ENCODE data around the gene PACS1.

The PACS1 gene

GRCh38 chr11:66133216-66133775 is 63.2 kb downstream of the PACS1 start:
- no peak for DNase-seq (ENCODE audit: low read depth in 2 of 3, low spot score in 2 of 3)

GRCh38 chr11:66136752-66137123 is 66.7 kb downstream of the PACS1 start:
- no peak for DNase-seq (ENCODE audit: low read depth in 2 of 3, low spot score in 2 of 3)

- DNase-seq (ENCODE audit: low read depth in 2 of 3, low spot score in 2 of 3): no peak
These were observed 69.8 kb downstream of the PACS1 start for GRCh38 chr11:66139817-66140404.

- no peak for DNase-seq (ENCODE audit: low read depth in 2 of 3, low spot score in 2 of 3)
These were observed 72.5 kb downstream of the PACS1 start for GRCh38 chr11:66142370-66143263.

GRCh38 chr11:66143264-66143566 is 73.1 kb downstream of the PACS1 start:
- DNase-seq (ENCODE audit: low read depth in 2 of 3, low spot score in 2 of 3): no peak

GRCh38 chr11:66143996-66144678 is 74.1 kb downstream of the PACS1 start:
- no peak for DNase-seq (ENCODE audit: low read depth in 2 of 3, low spot score in 2 of 3)

GRCh38 chr11:66146074-66146473 is 76.0 kb downstream of the PACS1 start:
- DNase-seq (ENCODE audit: low read depth in 2 of 3, low spot score in 2 of 3): no peak

- DNase-seq (ENCODE audit: low read depth in 2 of 3, low spot score in 2 of 3): no peak
These were observed 76.9 kb downstream of the PACS1 start for GRCh38 chr11:66146940-66147339.

- no peak for DNase-seq (ENCODE audit: low read depth in 2 of 3, low spot score in 2 of 3)
These were observed 80.1 kb downstream of the PACS1 start for GRCh38 chr11:66150140-66150539.

- DNase-seq (ENCODE audit: low read depth in 2 of 3, low spot score in 2 of 3): no peak
These were observed 80.7 kb downstream of the PACS1 start for GRCh38 chr11:66150725-66151124.

- DNase-seq (ENCODE audit: low read depth in 2 of 3, low spot score in 2 of 3): no peak
These were observed 81.2 kb downstream of the PACS1 start for GRCh38 chr11:66151273-66151672.

- no peak for DNase-seq (ENCODE audit: low read depth in 2 of 3, low spot score in 2 of 3)
These were observed 84.0 kb downstream of the PACS1 start for GRCh38 chr11:66154109-66154508.

GRCh38 chr11:66155387-66156073 is 85.5 kb downstream of the PACS1 start:
- DNase-seq (ENCODE audit: low read depth in 2 of 3, low spot score in 2 of 3): no peak

- no peak for DNase-seq (ENCODE audit: low read depth in 2 of 3, low spot score in 2 of 3)
These were observed 87.3 kb downstream of the PACS1 start for GRCh38 chr11:66157182-66157864.

- no peak for DNase-seq (ENCODE audit: low read depth in 2 of 3, low spot score in 2 of 3)
These were observed 88.1 kb downstream of the PACS1 start for GRCh38 chr11:66158156-66158555.

GRCh38 chr11:66159324-66159984 is 89.4 kb downstream of the PACS1 start:
- DNase-seq (ENCODE audit: low read depth in 2 of 3, low spot score in 2 of 3): no peak

- DNase-seq (ENCODE audit: low read depth in 2 of 3, low spot score in 2 of 3): no peak
These were observed 90.6 kb downstream of the PACS1 start for GRCh38 chr11:66160709-66161108.

GRCh38 chr11:66168289-66168688 is 98.2 kb downstream of the PACS1 start:
- no peak for DNase-seq (ENCODE audit: low read depth in 2 of 3, low spot score in 2 of 3)

GRCh38 chr11:66172146-66172545 is 102.1 kb downstream of the PACS1 start:
- DNase-seq (ENCODE audit: low read depth in 2 of 3, low spot score in 2 of 3): no peak

- no peak for DNase-seq (ENCODE audit: low read depth in 2 of 3, low spot score in 2 of 3)
These were observed 106.6 kb downstream of the PACS1 start for GRCh38 chr11:66176650-66177049.
